Measurements from ENCODE around the gene ZNRD2.
A peak's percentile ranks its signal among the peaks of the same experiment; 100 is the strongest.

The ZNRD2 gene

DNA sequence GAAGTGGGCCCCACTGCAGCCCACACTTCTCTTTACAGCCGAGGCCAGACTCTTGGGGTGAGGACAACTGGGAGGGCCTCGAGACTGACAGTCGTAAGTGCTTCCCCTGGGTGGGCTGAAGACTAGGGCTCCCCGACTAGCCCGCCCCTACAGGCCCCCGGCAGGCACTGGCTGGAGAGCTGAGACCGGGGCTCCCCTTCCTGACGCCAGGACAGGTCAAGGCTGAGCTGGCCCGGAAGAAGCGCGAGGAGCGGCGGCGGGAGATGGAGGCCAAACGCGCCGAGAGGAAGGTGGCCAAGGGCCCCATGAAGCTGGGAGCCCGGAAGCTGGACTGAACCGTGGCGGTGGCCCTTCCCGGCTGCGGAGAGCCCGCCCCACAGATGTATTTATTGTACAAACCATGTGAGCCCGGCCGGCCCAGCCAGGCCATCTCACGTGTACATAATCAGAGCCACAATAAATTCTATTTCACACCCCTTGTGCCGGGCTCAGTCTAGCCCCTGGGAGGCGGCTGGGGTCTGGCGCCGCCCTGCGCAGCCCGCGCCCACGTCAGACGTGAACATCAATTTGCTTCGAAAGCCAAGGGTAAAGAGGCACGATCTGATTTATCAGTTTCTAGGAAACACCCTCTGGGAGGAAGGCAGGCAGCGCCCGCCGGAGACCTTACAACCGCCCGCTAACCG lies 31.9 kb upstream of the ZNRD2 start:
- H3K4me3 ChIP-seq (ENCODE audit: insufficient read depth, low read length, poor library complexity, severe bottlenecking): no peak overlapping the region
- no peaks in the 10 kb centered on the region for H3K79me2 ChIP-seq (ENCODE audit: insufficient read depth, low read length)
- TF ChIP-seq, protein P1, sequence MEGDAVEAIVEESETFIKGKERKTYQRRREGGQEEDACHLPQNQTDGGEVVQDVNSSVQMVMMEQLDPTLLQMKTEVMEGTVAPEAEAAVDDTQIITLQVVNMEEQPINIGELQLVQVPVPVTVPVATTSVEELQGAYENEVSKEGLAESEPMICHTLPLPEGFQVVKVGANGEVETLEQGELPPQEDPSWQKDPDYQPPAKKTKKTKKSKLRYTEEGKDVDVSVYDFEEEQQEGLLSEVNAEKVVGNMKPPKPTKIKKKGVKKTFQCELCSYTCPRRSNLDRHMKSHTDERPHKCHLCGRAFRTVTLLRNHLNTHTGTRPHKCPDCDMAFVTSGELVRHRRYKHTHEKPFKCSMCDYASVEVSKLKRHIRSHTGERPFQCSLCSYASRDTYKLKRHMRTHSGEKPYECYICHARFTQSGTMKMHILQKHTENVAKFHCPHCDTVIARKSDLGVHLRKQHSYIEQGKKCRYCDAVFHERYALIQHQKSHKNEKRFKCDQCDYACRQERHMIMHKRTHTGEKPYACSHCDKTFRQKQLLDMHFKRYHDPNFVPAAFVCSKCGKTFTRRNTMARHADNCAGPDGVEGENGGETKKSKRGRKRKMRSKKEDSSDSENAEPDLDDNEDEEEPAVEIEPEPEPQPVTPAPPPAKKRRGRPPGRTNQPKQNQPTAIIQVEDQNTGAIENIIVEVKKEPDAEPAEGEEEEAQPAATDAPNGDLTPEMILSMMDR (IDR thresholded peaks at IDR 0.05; ENCODE audit: insufficient read depth, low read length, poor library complexity, severe bottlenecking): no peak
- no peak for TF ChIP-seq EZH2phosphoT487 (conservative IDR thresholded peaks at IDR 0.05; ENCODE audit: low read length)
- H3K4me2 ChIP-seq (ENCODE audit: low read depth, low read length, poor library complexity, severe bottlenecking): no peak overlapping the region
- no peaks in the 10 kb centered on the region for H3K9me2 ChIP-seq (replicated peaks; ENCODE audit: insufficient read depth, low read length)
- no peaks in the 10 kb centered on the region for H4K20me1 ChIP-seq (ENCODE audit: low read depth, low read length)
- H3F3A ChIP-seq (ENCODE audit: insufficient read depth): no peaks in the 10 kb centered on the region; the same call in 1 of the 2 replicates
- H3K36me3 ChIP-seq (ENCODE audit: low read length): no peaks in the 10 kb centered on the region
- no peak overlapping the region for H3K9ac ChIP-seq (ENCODE audit: low read length)
- H3K9me3 ChIP-seq (ENCODE audit: insufficient read depth, low read length): no peaks in the 10 kb centered on the region
- H2AFZ ChIP-seq (ENCODE audit: low read depth, low read length, severe bottlenecking): no peak overlapping the region
- no peak overlapping the region for H3K27ac ChIP-seq (ENCODE audit: low read depth, low read length)
- H3K27me3 ChIP-seq (ENCODE audit: low read length): no peaks in the 10 kb centered on the region

DNA sequence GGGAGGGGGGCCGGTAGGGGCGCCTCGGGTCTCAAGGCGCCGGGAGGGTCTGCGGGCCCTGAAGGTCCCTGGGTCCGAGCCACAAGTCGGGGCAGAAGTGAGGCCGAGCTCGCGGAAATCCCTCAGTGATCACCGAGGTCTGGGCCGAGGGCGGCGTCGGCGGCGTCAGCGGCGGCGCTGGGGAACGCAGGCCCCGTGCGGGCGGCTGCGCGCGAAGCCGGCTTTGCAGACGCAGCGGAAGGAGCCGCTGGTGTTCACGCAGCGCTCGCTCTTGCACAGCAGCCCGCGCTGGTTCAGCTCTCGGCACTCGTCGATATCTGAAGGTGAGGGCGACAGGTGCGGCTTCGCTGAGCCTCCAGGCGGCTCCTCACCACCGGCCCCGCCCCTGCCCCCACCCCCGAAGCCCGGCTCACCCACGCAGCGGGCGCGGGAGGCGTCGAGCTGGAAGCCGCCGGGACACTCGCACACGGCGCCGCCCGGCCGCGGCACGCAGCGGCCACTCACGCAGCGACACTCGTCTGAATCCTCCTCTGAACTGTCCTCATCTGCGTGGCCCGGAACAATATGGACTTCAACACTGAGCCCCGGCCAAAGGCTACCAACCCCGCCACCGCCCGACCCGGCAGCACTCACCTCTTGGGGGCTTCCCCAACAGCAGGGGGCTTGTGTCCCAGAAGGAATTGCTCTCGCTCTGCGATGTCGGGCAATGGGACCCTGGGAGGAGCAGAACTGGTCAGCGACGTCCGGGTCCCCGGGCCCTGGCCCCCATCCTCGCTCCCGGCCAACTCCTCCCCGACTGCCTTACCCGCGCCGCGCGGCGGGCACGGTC lies 31.1 kb upstream of the ZNRD2 start:
- H3K9me2 ChIP-seq (replicated peaks; ENCODE audit: insufficient read depth, low read length): no peaks in the 10 kb centered on the region
- no peaks in the 10 kb centered on the region for H3K9me3 ChIP-seq (ENCODE audit: insufficient read depth, low read length)
- H3F3A ChIP-seq (ENCODE audit: insufficient read depth): no peaks in the 10 kb centered on the region; the same call in 1 of the 2 replicates
- H4K20me1 ChIP-seq (ENCODE audit: low read depth, low read length): no peaks in the 10 kb centered on the region
- no peaks in the 10 kb centered on the region for H3K36me3 ChIP-seq (ENCODE audit: low read length)
- TF ChIP-seq, protein P1 (IDR thresholded peaks at IDR 0.05; ENCODE audit: insufficient read depth, low read length, poor library complexity, severe bottlenecking): no peak
- TF ChIP-seq EZH2phosphoT487 (conservative IDR thresholded peaks at IDR 0.05; ENCODE audit: low read length): no peak
- H2AFZ ChIP-seq (ENCODE audit: low read depth, low read length, severe bottlenecking): no peak overlapping the region
- no peak overlapping the region for H3K9ac ChIP-seq (ENCODE audit: low read length)
- H3K79me2 ChIP-seq (ENCODE audit: insufficient read depth, low read length): no peaks in the 10 kb centered on the region
- H3K27ac ChIP-seq (ENCODE audit: low read depth, low read length): no peak overlapping the region
- peak overlapping the region; percentile 49 for H3K4me2 ChIP-seq (ENCODE audit: low read depth, low read length, poor library complexity, severe bottlenecking)
- no peaks in the 10 kb centered on the region for H3K27me3 ChIP-seq (ENCODE audit: low read length)
- no peak overlapping the region for H3K4me3 ChIP-seq (ENCODE audit: insufficient read depth, low read length, poor library complexity, severe bottlenecking)

DNA sequence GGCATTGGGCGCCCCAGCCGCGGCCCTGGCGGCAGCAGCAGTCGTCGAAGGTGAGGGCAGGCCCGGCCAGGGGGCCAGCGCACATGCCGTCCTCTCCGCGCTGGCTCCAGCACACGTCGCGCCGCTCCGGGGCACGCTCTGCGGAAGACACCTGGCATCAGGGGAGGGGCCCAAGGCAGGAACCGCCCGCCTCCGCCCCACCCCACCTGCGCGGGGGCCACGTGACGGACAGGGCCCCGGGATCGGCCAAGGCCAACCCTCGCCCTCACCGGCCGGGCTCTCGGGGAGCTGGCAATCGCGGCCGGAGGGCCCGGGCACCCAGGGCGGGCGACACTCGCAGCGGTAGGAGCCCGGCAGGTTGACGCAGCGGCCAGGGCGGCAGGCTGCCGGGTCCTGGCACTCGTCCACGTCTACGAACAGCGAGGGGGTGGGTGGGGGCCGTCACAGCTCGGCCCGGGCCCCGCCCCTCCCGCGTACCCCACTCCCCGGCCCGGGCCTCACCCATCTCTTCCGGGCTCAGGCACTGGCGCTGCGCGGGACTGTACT lies 30.5 kb upstream of the ZNRD2 start:
- H3F3A ChIP-seq (ENCODE audit: insufficient read depth): no peaks in the 10 kb centered on the region; the same call in 1 of the 2 replicates
- H3K9me3 ChIP-seq (ENCODE audit: insufficient read depth, low read length): no peaks in the 10 kb centered on the region
- H3K27ac ChIP-seq (ENCODE audit: low read depth, low read length): peak overlapping the region; percentile 48
- H3K27me3 ChIP-seq (ENCODE audit: low read length): no peaks in the 10 kb centered on the region
- peak overlapping the region; percentile 47 for H3K4me3 ChIP-seq (ENCODE audit: insufficient read depth, low read length, poor library complexity, severe bottlenecking)
- no peaks in the 10 kb centered on the region for H3K36me3 ChIP-seq (ENCODE audit: low read length)
- H3K4me2 ChIP-seq (ENCODE audit: low read depth, low read length, poor library complexity, severe bottlenecking): peak overlapping the region; percentile 49
- TF ChIP-seq EZH2phosphoT487 (conservative IDR thresholded peaks at IDR 0.05; ENCODE audit: low read length): no peak
- TF ChIP-seq, protein P1 (IDR thresholded peaks at IDR 0.05; ENCODE audit: insufficient read depth, low read length, poor library complexity, severe bottlenecking): no peak
- no peaks in the 10 kb centered on the region for H3K9me2 ChIP-seq (replicated peaks; ENCODE audit: insufficient read depth, low read length)
- no peaks in the 10 kb centered on the region for H3K79me2 ChIP-seq (ENCODE audit: insufficient read depth, low read length)
- H3K9ac ChIP-seq (ENCODE audit: low read length): peak overlapping the region; percentile 55
- H4K20me1 ChIP-seq (ENCODE audit: low read depth, low read length): no peaks in the 10 kb centered on the region
- H2AFZ ChIP-seq (ENCODE audit: low read depth, low read length, severe bottlenecking): peak overlapping the region; percentile 38
